Airway epithelial cell (primary cell): Measurements from ENCODE around the gene RPL22. TPM values are rescaled to one million over a fixed set of nuclear protein-coding genes. Genes with fewer than 3 reads are reported as not detected.

Source experiments
- total RNA-seq: library from RNA; depleted of rRNA; stranded (reverse); fragments of >200 nt; gene quantifications from 2 replicates; pipeline ENCODE4 v1.2.3, GENCODE V29; 2015

RPL22 gene
- total RNA-seq, result 226 TPM in 2 replicates

GRCh38 chr1:6199298-6200187 is at the start of gene RPL22:
RPL22 (minus strand) TSS chr1:6199595; CDS start chr1:6199573, 22 bp downstream.

GRCh38 chr1:6243993-6244392 is 44.6 kb upstream of the RPL22 start, which contains the start of gene HES3:
HES3 (plus strand) TSS chr1:6244179; CDS start chr1:6244366, 187 bp downstream.

GRCh38 chr1:6205849-6206519 is 6.6 kb upstream of the RPL22 start, which contains the start of gene RNF207:
RNF207 (plus strand) TSS chr1:6206119; CDS start chr1:6206536, 417 bp downstream.

GRCh38 chr1:6180268-6180706 is 19.1 kb downstream of the RPL22 start, which contains the start of gene CHD5:
CHD5 (minus strand) TSS chr1:6180321; CDS start chr1:6180023, 298 bp downstream.

Other genes starting within 250 kb of the RPL22 start
- 6.2 and 7.0 TPM in 2 replicates for gene NPHP4, start 207.2 kb downstream of the RPL22 start, total RNA-seq
- 2.0 and 2.3 TPM in 2 replicates for gene KCNAB2, start 153.7 kb downstream of the RPL22 start, total RNA-seq
- 0.07 TPM in 1 of 2 replicates, not detected in the other for gene CHD5, start 19.3 kb downstream of the RPL22 start, total RNA-seq
- gene RNF207, start 6.5 kb upstream of the RPL22 start, total RNA-seq, result 3.7 and 5.1 TPM in 2 replicates
- gene ICMT, start 36.4 kb upstream of the RPL22 start, total RNA-seq, result 59.0 and 82.4 TPM in 2 replicates
- 0.78 TPM in 1 of 2 replicates, not detected in the other for gene HES3, start 44.6 kb upstream of the RPL22 start, total RNA-seq
- gene GPR153, start 61.5 kb upstream of the RPL22 start, total RNA-seq, result 39.9 and 43.1 TPM in 2 replicates
- gene ACOT7, start 194.2 kb upstream of the RPL22 start, total RNA-seq, result 130 and 138 TPM in 2 replicates
- gene HES2, start 220.3 kb upstream of the RPL22 start, total RNA-seq, result 173 and 201 TPM in 2 replicates
- gene ESPN, start 225.2 kb upstream of the RPL22 start, total RNA-seq, result 13.7 and 14.0 TPM in 2 replicates